22Rv1 (cell line): Measurements from ENCODE around the gene CNTFR.

ENCODE experiments used
- H3K27ac ChIP-seq: fragments of 450-650 bp; 2 replicates; pipeline ENCODE4 v1.5.1; 2017
- ZFX ChIP-seq: fragments of 450-650 bp; IDR thresholded peaks from 2 replicates; pipeline ENCODE4 v1.6.1; 2017; ENCODE audit warnings: antibody characterized with exemption, borderline replicate concordance
- TF ChIP-seq, protein P1 (sequence below): fragments of 450-650 bp; IDR thresholded peaks from 2 replicates; pipeline ENCODE4 v1.5.1; 2017; ENCODE audit warnings: mild to moderate bottlenecking

Gene CNTFR

DNA sequence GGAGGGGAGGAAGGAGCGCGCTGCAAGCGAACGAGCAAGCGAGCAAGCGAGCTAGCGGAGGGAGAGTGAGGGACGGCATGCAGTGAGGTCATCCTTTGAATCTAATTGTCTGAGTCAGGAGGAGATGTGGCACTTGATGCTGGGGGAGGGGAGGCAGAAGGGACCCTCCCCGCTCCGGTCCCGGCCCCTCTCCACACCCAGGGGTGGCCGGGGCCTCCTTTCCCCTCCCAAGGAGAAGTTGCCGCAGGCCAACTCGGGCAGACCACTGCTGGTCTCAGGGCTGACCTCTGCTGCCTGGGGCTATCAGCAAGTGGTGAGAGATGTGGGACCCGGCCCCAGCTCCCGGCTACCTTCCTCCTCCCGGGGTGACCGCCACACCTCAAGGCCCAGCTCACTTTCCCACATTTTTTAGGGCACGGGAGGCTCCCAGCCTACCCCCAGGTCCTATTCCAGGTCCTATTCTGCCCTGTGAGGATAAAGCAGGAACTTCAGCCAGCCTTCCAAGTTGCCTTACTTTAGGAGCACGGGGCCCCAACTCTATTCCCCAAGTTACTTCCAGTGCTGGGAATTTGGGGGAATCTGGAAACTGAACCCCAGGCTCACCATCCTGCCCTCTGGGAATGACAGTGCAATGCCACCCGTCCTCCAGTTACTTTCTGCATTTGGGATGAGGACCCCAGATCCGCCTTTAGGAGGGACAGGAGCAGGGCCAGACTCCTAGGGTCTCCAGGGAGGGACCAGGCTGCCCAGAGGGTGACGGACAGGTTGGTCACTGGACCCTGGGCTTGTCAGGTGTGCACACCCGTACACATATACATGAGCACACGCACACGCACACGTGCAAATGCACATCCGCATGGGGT, 11.1 kb downstream of the CNTFR start:
- no peak overlapping the region for H3K27ac ChIP-seq
- no peak for TF ChIP-seq ZFX
- TF ChIP-seq, protein P1, sequence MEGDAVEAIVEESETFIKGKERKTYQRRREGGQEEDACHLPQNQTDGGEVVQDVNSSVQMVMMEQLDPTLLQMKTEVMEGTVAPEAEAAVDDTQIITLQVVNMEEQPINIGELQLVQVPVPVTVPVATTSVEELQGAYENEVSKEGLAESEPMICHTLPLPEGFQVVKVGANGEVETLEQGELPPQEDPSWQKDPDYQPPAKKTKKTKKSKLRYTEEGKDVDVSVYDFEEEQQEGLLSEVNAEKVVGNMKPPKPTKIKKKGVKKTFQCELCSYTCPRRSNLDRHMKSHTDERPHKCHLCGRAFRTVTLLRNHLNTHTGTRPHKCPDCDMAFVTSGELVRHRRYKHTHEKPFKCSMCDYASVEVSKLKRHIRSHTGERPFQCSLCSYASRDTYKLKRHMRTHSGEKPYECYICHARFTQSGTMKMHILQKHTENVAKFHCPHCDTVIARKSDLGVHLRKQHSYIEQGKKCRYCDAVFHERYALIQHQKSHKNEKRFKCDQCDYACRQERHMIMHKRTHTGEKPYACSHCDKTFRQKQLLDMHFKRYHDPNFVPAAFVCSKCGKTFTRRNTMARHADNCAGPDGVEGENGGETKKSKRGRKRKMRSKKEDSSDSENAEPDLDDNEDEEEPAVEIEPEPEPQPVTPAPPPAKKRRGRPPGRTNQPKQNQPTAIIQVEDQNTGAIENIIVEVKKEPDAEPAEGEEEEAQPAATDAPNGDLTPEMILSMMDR = no peak

GRCh38 chr9:34577400-34578240, 11.9 kb downstream of the CNTFR start:
- no peak overlapping the region for H3K27ac ChIP-seq
- TF ChIP-seq, protein P1 = no peak
- TF ChIP-seq ZFX = no peak

DNA sequence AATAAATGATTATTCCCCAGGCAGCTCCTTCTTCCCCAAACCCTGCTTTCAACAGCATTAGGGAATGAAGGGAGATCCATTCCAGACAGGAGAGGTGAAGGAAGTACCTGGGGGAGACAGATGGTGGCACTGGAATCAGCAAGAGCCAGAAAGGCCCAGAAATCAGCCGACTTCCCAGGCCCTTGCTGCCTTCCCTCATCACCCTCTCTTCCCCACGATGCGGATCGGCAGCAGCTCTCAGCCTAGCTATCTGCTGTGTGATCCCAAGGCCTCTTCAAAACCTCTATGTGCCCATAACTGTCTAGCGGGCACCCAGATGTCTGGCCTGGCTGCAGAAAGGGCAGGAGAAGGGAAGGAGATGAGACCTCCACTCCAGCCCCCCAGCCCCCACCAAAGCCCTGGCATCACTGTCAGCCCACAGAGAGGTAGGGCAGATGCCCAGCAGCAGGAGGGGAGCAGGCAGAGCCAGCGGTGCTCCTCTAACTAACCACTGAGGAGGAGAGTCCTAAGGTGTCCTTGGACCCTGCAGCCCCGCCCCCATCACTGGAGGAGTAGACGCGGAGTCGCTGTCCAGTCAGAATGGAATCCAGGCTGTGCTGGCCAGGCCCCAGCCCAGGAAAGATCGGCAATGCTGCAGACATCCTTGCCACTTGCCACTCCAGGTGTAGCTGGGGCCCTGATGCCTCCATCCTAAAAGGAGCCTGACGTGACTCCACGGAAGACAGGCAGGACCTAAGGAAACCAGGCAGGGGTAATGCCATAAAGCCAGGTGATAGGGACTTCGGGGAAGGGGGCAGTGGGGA, 12.7 kb downstream of the CNTFR start:
- H3K27ac ChIP-seq = peak overlapping the region; percentile 10; the same call in 1 of the 2 replicates

GRCh38 chr9:34575862-34576596, 13.5 kb downstream of the CNTFR start:
- H3K27ac ChIP-seq = peak overlapping the region; percentile 10; the same call in 1 of the 2 replicates
- TF ChIP-seq, protein P1 = no peak
- no peak for TF ChIP-seq ZFX

More for the DNA sequence above, 12.7 kb downstream of the CNTFR start:
- TF ChIP-seq, protein P1 = no peak
- TF ChIP-seq ZFX = no peak

DNA sequence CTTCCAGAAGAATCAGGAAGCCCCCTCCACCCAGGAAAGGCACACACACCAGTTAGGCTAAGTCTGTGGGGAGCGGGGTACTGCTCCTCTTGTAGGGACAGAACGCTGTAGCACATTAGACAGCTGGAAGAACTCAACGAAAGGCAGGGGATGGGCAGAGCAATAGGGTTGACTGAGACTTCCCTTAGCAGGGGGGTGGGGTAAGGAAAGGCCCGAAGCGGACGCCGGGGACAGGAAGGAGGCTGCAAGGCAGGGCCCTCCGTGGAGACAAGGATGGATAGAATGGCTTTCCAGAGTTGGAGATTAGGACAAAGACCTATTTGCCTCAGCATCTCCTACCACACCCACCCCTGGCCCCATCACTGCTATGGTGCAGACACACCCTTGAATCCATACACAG, 14.3 kb downstream of the CNTFR start:
- TF ChIP-seq, protein P1 = no peak
- no peak for TF ChIP-seq ZFX
- H3K27ac ChIP-seq = no peak overlapping the region

GRCh38 chr9:34574571-34574970, 15.0 kb downstream of the CNTFR start:
- no peak overlapping the region for H3K27ac ChIP-seq
- no peak for TF ChIP-seq ZFX
- TF ChIP-seq, protein P1 = no peak
